IPS-NIHi7 (cell line): ENCODE data around the gene DTX3.
A peak's percentile ranks its signal among the peaks of the same experiment; 100 is the strongest.

Experiments used
- DNase-seq: peaks from one replicate; pipeline ENCODE4 v3.0.0; 2012; ENCODE audit warnings: mixed read lengths; ENCODE audit errors: extremely low spot score

Gene DTX3

GRCh38 chr12:57619434-57620244 is 15.0 kb downstream of the DTX3 start:
- DNase-seq: peak; percentile 63

GRCh38 chr12:57620245-57620935 is 15.8 kb downstream of the DTX3 start:
- no peak for DNase-seq

GRCh38 chr12:57620936-57621496 is 16.4 kb downstream of the DTX3 start:
- DNase-seq: peak; percentile 45

GRCh38 chr12:57621497-57622292 is 17.1 kb downstream of the DTX3 start:
- peak; percentile 82 for DNase-seq

- DNase-seq: no peak
Observed at GRCh38 chr12:57622293-57623245, 17.9 kb downstream of the DTX3 start.

GRCh38 chr12:57623385-57623784 is 18.8 kb downstream of the DTX3 start:
- no peak for DNase-seq

GRCh38 chr12:57623811-57624390 is 19.3 kb downstream of the DTX3 start:
- no peak for DNase-seq

- DNase-seq: no peak
Observed at GRCh38 chr12:57624441-57625220, 20.0 kb downstream of the DTX3 start.

- no peak for DNase-seq
Observed at GRCh38 chr12:57625261-57626032, 20.8 kb downstream of the DTX3 start.

GRCh38 chr12:57626111-57626920 is 21.7 kb downstream of the DTX3 start:
- no peak for DNase-seq

- no peak for DNase-seq
Observed at GRCh38 chr12:57626921-57627445, 22.4 kb downstream of the DTX3 start.

GRCh38 chr12:57627501-57628279 is 23.1 kb downstream of the DTX3 start:
- DNase-seq: peak; percentile 33

- DNase-seq: no peak
Observed at GRCh38 chr12:57628280-57629191, 23.9 kb downstream of the DTX3 start.

- DNase-seq: no peak
Observed at GRCh38 chr12:57629897-57630471, 25.4 kb downstream of the DTX3 start.

- peak; percentile 5 for DNase-seq
Observed at GRCh38 chr12:57630891-57631433, 26.3 kb downstream of the DTX3 start.
